GM21390 (cell line): ENCODE results near the gene ENPP3.

Source experiments
- ATAC-seq: cut with Tn5 transposase; IDR thresholded peaks from one replicate; pipeline ENCODE4 v1.9.1; 2021; ENCODE audit not compliant: unreplicated experiment

ENPP3 gene

GRCh38 chr6:131792091-131792496 is 155.0 kb downstream of the ENPP3 start:
- no peak for ATAC-seq

- no peak for ATAC-seq
These were observed 158.3 kb downstream of the ENPP3 start for GRCh38 chr6:131795366-131795765.
